ENCODE results near the gene LARGE1. TPM values are rescaled to one million over a fixed set of nuclear protein-coding genes. Genes with fewer than 3 reads are reported as not detected.

The LARGE1 gene
- total RNA-seq, 1 experiment from 2014 or later, result 1.3 TPM

DNA sequence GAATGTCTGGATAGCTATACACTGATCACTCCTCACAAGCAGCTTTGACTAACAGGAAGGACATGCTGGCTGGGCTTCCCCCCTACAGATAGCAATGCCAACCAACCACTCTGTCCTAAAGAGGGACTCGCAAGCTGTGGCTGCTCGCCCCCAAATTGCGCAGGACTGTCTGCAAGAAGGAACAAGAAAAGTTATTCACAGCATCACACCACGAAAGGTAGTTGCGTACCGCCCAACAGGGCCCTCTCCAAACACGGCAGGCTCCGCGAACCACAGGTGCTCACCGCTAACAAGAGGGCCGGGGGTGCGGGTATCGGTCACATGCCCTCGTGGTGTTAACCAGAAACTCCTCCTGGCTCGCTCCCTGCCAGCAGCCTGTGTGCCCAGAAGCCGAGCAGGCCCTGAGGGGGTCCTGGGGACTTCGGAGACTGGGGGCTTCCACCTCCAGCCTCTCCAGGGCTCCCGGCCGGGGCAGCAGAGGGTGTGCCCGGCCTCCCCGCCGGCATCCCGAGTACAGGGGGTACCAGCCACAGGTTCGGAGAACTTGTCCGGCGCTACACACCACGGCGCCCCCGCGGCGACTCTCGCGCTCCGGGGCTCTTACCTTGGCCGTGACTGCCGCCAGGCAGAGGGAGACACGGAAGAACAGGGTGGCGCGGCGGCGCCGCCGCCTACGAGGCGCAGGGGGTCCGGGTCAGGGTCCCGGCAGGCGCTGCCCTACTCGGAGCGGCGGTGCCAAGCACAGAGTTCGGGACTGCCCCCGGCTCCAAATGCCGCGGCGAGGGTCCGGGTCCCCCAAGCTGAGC lies 682 bp downstream of the LARGE1 start:
- H4K20me1 ChIP-seq (ENCODE audit: low read length), result no peaks in the 10 kb centered on the region
- CTCF ChIA-PET, result no interaction called here

GRCh38 chr22:33918676-33919365 lies 1.5 kb downstream of the LARGE1 start:
- TF ChIP-seq, protein P1, sequence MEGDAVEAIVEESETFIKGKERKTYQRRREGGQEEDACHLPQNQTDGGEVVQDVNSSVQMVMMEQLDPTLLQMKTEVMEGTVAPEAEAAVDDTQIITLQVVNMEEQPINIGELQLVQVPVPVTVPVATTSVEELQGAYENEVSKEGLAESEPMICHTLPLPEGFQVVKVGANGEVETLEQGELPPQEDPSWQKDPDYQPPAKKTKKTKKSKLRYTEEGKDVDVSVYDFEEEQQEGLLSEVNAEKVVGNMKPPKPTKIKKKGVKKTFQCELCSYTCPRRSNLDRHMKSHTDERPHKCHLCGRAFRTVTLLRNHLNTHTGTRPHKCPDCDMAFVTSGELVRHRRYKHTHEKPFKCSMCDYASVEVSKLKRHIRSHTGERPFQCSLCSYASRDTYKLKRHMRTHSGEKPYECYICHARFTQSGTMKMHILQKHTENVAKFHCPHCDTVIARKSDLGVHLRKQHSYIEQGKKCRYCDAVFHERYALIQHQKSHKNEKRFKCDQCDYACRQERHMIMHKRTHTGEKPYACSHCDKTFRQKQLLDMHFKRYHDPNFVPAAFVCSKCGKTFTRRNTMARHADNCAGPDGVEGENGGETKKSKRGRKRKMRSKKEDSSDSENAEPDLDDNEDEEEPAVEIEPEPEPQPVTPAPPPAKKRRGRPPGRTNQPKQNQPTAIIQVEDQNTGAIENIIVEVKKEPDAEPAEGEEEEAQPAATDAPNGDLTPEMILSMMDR (conservative IDR thresholded peaks at IDR 0.05; ENCODE audit: low read depth, low read length), result no peak
- TF ChIP-seq EZH2phosphoT487 (IDR thresholded peaks at IDR 0.05; ENCODE audit: borderline replicate concordance, low read length) (no peak), EZH2 (IDR thresholded peaks at IDR 0.05; ENCODE audit: low read length, unreplicated experiment) (no peak)
- BruUV-seq (replicated peaks), result no TSS peak
- Histone ChIP-seq H3K4me2 (ENCODE audit: low read length) (0 out of 2 replicates have a peak overlapping the region, but pooled peaks have one; percentile 59), H3K4me3 (ENCODE audit: low read length) (peak overlapping the region; percentile 55; the same call in 1 of the 2 replicates), H3F3A (ENCODE audit: low read length, unreplicated experiment) (no peaks in the 10 kb centered on the region), H3K79me2 (ENCODE audit: low read length) (no peaks in the 10 kb centered on the region), H3K9ac (ENCODE audit: low read length) (no peak overlapping the region), H3K27ac (ENCODE audit: low read length) (no peak overlapping the region), H3K9me3 (ENCODE audit: low read length) (no peaks in the 10 kb centered on the region), H3K36me3 (ENCODE audit: low read depth, low read length) (no peaks in the 10 kb centered on the region), H3K9me2 (replicated peaks; ENCODE audit: low read length) (no peaks in the 10 kb centered on the region), H3K4me1 (ENCODE audit: insufficient read depth, low read length) (no peaks in the 10 kb centered on the region), H2AFZ (ENCODE audit: low read length) (no peak overlapping the region), H4K20me1 (ENCODE audit: low read length) (no peaks in the 10 kb centered on the region), H3K27me3 (ENCODE audit: low read length) (peaks cover 46% of the 10 kb centered on the region)
- ChIA-PET CTCF (no interaction called here), POLR2A (ENCODE audit: unreplicated experiment) (interaction anchor here (0.5 kb wide), 1 partner anchor 65 kb away, joined by 3 read pairs; no protein-coding TSS in a partner anchor)
- DNase-seq (no peak), ATAC-seq (no peak)
- intact Hi-C loops (cut with micrococcal nuclease), result no loop called here

More for the DNA sequence above, 682 bp downstream of the LARGE1 start:
- Histone ChIP-seq H3K9me2 (replicated peaks; ENCODE audit: low read length) (no peaks in the 10 kb centered on the region), H3K27me3 (ENCODE audit: low read length) (peaks cover 51% of the 10 kb centered on the region), H3F3A (ENCODE audit: low read length, unreplicated experiment) (no peaks in the 10 kb centered on the region), H3K27ac (ENCODE audit: low read length) (no peak overlapping the region), H3K9ac (ENCODE audit: low read length) (no peak overlapping the region), H2AFZ (ENCODE audit: low read length) (no peak overlapping the region), H3K4me1 (ENCODE audit: insufficient read depth, low read length) (no peaks in the 10 kb centered on the region), H3K9me3 (ENCODE audit: low read length) (no peaks in the 10 kb centered on the region), H3K79me2 (ENCODE audit: low read length) (no peaks in the 10 kb centered on the region), H3K36me3 (ENCODE audit: low read depth, low read length) (no peaks in the 10 kb centered on the region), H3K4me2 (ENCODE audit: low read length) (peak overlapping the region; percentile 59), H3K4me3 (ENCODE audit: low read length) (peak overlapping the region; percentile 55)
- DNase-seq, result no peak
- ATAC-seq, result no peak
- intact Hi-C loops (cut with micrococcal nuclease), result no loop called here
- TF ChIP-seq, protein P1 (conservative IDR thresholded peaks at IDR 0.05; ENCODE audit: low read depth, low read length), result no peak
- no peak for TF ChIP-seq EZH2 (IDR thresholded peaks at IDR 0.05; ENCODE audit: low read length, unreplicated experiment)
- no peak for TF ChIP-seq EZH2phosphoT487 (IDR thresholded peaks at IDR 0.05; ENCODE audit: borderline replicate concordance, low read length)
- POLR2A ChIA-PET (ENCODE audit: unreplicated experiment), result no interaction called here
- no TSS peak for BruUV-seq (replicated peaks)
